Colon (tissue), 2 donors: ENCODE measurements around the gene CTSV.
"Not testable (repeated sequence)": the region's sequence is repeated elsewhere in the genome, so short reads cannot be mapped to it uniquely, and the experiment has no call there.

Source experiments
- FAIRE-seq: peaks from 2 replicates; lab custom pipeline; 2012; peaks lifted over from hg19 to GRCh38; lab: Jason Lieb, UNC
- donor health status: control.
- donor health status: control.

CTSV gene

DNA sequence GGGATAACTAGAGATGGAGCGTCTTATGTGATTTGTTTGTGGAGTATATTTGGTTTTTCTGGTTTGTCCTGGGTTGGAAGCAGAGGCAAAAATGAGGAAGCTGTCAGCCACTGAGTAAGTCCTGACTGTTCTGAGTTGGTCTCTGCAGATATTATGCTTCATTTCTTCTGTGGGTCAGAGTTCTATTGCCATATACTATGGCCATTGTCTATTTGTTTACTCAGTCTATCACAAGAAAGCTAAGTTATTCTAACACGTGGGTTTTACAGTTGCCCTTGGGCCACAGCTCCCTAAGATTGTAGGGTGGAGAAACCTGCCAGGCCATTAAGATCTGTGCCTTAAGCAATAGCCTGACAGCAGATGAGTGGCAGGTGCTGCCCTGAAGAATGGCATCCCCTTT lies 3.0 kb upstream of the CTSV start:
- FAIRE-seq, result no peak

DNA sequence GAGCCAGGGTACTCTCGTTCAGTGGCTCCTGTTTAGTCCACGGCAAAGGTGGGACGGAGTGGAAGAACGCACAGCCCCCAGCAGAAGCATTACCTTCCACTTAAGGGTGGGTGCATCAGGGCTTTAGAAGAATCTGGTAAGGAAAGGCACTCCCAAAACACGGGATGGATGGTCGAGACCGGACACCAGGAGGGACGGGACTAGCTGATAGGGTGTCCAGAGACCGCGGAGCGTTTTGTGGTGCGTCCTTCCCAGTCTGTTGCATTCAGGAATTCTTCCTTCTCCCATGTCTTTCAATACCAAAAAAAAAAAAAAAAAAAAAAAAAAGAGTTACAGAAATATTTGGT lies 545 bp upstream of the CTSV start:
- FAIRE-seq, result no peak

DNA sequence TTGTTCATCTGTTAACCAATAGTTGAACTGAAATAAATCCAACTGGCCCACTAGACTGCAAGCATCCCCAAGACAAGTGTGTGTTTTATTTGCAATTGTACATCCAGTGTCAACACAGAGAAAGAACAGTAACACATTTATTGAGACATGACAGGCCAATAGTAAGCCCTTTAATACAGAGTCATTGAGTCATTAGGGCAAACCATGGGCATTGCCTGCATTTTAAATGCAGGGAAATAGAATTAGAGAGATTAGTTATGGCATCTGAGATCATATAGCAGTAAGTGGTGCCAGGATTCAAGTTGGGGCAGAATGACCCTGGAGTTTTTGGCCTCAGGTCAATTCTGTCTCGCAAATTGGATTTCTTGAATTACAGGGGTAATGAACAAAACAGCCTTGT lies 15.4 kb downstream of the CTSV start:
- FAIRE-seq, result not testable (repeated sequence)

GRCh38 chr9:97013151-97014132 lies 25.5 kb downstream of the CTSV start:
- not testable (repeated sequence) for FAIRE-seq

- FAIRE-seq, result not testable (repeated sequence)
These were observed 26.3 kb downstream of the CTSV start for GRCh38 chr9:97012617-97013016.

GRCh38 chr9:97002195-97002594 lies 36.7 kb downstream of the CTSV start:
- FAIRE-seq, result not testable (repeated sequence)

DNA sequence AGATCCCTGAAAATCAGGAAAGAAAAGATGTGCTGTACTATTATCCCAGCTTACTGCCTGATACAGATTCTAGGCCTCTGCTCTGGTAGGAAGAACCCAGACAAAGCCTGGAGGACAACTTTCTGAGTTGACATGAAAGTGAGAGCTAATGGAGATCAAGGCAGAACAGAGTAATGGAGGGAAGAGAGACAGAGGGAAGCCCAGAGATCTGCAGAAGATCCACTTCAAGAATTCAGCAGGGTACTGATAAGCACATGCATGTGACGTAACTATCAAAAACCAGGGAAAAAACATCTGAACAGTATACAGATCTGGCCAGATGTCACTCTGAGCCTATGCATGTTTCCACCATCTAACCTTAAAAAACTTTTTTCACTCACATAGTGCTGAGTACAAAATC lies 37.6 kb downstream of the CTSV start:
- FAIRE-seq, result not testable (repeated sequence)

DNA sequence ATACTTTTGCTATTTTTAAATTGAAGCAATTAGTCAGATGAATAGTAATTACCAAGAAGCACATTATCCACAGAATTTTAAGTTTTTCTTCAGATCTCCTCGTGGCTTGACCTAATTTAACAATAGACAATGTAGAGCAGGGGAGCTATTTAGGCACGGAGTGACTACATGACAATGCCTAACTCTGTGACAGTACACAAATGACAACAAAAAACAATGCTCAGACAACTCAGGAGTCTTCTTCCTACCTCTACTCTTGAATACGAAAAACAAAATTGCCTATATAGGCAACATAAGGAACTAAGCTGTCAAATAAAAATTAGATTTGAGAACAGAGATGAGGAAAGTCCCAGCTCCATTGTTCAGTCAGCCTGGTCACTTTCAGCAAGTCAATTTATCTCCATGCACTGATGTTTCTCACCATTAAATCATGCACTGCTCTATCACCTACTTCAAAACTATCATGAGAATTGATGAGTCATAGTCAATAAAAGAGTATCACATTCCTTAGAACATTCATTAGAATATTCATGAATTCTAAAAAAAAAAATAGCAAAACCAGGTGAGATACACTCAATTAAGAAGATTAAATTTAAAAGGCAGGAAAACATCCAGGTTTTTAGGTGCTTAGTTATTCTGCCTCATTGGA lies 38.7 kb downstream of the CTSV start:
- FAIRE-seq, result not testable (repeated sequence)

DNA sequence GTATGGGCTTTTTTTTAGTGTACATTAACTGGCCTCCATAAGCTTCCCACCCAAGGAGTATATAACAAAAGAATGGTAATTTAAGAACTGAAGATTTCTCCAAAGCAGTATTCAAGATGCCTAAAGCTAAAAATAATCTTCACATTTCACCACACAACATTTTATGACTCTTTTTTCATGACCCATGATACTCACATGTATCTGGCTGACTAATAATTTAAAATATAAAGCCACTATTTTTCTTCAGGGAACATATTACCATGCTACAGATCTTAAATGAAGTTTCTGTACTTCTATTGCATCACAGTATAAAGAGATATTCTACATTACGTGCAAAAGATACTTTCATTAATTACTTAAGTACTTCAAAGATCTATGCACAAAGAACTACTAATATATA lies 39.2 kb downstream of the CTSV start:
- FAIRE-seq, result not testable (repeated sequence)

- not testable (repeated sequence) for FAIRE-seq
These were observed 41.8 kb downstream of the CTSV start for GRCh38 chr9:96997009-96997701.

DNA sequence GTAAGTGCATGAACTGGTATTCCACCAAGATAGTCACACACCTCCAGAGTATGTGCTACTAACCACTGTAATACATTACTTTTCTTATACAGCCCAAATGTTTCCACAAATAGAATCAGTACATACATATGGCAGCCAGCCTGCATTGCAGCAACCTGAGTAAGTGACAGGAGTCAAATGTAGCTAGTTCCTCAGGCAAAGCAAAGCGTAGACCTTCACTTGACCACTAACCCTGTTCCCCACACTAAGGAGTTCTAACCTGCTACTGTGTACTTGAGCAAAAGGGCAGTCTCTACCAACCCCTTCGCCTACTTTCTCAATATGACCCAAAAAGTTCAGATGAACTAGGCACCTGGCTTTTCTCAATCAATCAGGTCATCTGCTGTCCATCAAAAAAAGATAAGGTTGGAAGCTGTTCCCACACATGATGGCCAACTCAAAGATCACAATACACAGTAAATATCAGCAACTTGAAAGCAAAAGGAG lies 44.4 kb downstream of the CTSV start:
- not testable (repeated sequence) for FAIRE-seq

DNA sequence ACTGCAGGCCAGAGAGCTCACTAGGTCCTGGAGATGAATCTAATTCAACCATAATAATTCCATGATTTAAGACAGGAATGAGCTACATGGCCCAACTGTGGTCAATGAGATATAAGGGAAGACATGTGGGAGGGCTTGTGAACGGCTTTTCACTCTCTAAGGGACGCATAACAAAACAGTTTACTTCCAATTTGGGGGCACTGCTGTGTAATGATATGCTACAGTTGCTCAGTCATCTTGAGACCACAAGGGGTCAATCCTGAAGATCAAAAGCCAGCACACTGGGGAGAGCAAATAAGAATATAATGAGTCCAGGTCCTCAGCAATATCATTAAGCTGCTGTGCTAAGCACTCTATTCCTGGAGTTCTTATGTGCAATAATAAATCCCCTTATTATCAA lies 46.6 kb downstream of the CTSV start:
- FAIRE-seq, result not testable (repeated sequence)

DNA sequence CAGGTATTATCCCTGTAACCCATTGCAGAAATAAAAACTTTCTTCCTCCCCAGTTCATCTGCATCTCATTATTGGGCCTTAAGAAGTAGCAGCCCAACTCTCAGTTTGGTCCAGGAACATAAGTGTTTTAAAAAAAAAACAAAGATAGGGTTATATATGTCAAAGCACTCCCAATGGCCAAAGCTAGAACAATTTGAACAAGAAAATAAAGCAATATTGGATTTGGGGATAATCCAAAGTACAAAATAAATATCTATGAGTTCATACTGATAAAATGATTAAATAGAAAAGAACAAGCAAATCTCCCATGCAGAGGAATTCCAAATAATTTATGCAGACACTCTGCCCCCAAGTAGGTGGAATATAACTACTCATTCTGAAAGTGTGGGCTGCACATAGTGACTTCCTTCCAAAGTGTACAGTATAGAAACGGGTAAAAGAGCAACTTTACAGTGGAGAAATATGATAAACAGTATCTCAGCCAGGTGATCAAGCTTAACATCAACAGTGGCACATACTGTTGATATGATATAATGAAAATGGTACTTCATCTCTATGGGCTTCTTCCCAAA lies 49.1 kb downstream of the CTSV start:
- not testable (repeated sequence) for FAIRE-seq

GRCh38 chr9:96984887-96985286 lies 54.1 kb downstream of the CTSV start:
- not testable (repeated sequence) for FAIRE-seq

DNA sequence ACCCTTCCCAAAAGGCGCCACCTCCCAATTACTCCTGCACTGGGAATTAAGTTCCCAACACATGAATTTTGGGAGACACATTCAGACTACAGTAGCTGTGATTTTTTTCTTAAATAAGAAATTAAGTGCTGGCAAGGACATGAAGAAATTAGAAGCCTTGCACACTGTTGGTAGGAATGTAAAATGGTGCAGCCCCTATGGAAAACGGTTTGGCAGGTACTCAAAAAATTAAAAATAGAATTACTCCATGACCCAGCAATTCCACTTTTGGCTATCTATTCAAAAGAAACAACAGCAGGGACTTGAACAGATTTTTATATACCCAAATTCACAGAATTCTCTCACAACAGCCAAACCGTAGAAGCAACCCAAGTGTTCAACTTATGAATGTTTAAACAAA lies 54.8 kb downstream of the CTSV start:
- FAIRE-seq, result not testable (repeated sequence)

- not testable (repeated sequence) for FAIRE-seq
These were observed 55.3 kb downstream of the CTSV start for GRCh38 chr9:96983496-96984122.
